BE2C (cell line): ENCODE measurements around the gene RARA.
"Not testable (repeated sequence)": the region's sequence is repeated elsewhere in the genome, so short reads cannot be mapped to it uniquely, and the experiment has no call there.

Experiments used
- DNase-seq: peaks from one replicate; pipeline ENCODE4 v3.0.0-alpha.2; 2020
- H3K27me3 ChIP-seq: fragments of 250-450 bp; sonication (Bioruptor Pico); 2 replicates; pipeline ENCODE4 v1.5.1; 2020; ENCODE audit warnings: mild to moderate bottlenecking
- H3K36me3 ChIP-seq: fragments of 250-450 bp; sonication (Bioruptor Pico); 2 replicates; pipeline ENCODE4 v1.5.1; 2020; ENCODE audit warnings: mild to moderate bottlenecking
- H3K4me1 ChIP-seq: fragments of 250-450 bp; sonication (Bioruptor Pico); 2 replicates; pipeline ENCODE4 v1.5.1; 2020
- H3K4me3 ChIP-seq: 2 replicates; pipeline ENCODE4 v1.5.1; 2011; ENCODE audit warnings: low read depth, low read length
- H3K9me3 ChIP-seq: fragments of 250-450 bp; sonication (Bioruptor Pico); 2 replicates; pipeline ENCODE4 v1.5.1; 2020
- TF ChIP-seq, protein P1 (sequence below): IDR thresholded peaks from 2 replicates; pipeline ENCODE4 v1.5.1; 2012; ENCODE audit warnings: mild to moderate bottlenecking, low read depth, low read length

The RARA gene

DNA sequence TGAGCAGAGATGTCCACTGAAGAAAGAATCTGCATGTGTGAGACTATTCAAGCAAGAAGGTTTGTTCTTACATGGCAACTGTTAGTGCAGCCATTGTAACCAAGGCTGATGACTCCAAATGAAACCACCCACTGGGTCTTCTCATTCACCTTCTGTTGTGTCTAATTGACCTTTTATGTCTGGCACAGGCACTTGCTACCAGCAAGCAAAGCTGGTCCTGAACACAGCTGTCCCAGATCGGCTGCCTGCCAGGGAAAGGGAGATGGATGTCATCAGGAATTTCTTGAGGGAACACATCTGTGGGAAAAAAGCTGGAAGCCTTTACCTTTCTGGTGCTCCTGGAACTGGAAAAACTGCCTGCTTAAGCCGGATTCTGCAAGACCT lies 17.7 kb upstream of the RARA start:
- TF ChIP-seq, protein P1, sequence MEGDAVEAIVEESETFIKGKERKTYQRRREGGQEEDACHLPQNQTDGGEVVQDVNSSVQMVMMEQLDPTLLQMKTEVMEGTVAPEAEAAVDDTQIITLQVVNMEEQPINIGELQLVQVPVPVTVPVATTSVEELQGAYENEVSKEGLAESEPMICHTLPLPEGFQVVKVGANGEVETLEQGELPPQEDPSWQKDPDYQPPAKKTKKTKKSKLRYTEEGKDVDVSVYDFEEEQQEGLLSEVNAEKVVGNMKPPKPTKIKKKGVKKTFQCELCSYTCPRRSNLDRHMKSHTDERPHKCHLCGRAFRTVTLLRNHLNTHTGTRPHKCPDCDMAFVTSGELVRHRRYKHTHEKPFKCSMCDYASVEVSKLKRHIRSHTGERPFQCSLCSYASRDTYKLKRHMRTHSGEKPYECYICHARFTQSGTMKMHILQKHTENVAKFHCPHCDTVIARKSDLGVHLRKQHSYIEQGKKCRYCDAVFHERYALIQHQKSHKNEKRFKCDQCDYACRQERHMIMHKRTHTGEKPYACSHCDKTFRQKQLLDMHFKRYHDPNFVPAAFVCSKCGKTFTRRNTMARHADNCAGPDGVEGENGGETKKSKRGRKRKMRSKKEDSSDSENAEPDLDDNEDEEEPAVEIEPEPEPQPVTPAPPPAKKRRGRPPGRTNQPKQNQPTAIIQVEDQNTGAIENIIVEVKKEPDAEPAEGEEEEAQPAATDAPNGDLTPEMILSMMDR: no peak
- no peaks in the 10 kb centered on the region for H3K4me1 ChIP-seq

DNA sequence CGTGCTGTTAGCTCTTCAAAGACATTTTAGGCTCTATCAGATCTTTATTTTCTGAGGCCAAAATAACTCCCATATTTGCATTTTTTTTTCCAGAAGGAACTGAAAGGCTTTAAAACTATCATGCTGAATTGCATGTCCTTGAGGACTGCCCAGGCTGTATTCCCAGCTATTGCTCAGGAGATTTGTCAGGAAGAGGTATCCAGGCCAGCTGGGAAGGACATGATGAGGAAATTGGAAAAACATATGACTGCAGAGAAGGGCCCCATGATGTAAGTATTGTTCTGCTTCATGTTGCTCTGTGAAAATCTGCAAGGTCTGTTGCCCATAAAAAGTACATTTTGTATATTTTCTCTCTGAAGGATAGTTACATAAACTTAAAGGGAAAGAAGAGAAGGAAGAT lies 15.6 kb upstream of the RARA start:
- Histone ChIP-seq H3K4me1 (no peaks in the 10 kb centered on the region), H3K9me3 (no peaks in the 10 kb centered on the region), H3K36me3 (peaks cover 70% of the 10 kb centered on the region), H3K4me3 (no peak overlapping the region), H3K27me3 (no peaks in the 10 kb centered on the region)
- TF ChIP-seq, protein P1: no peak
- DNase-seq: no peak

More for the DNA sequence above, 17.7 kb upstream of the RARA start:
- Histone ChIP-seq H3K27me3 (no peaks in the 10 kb centered on the region), H3K4me3 (no peak overlapping the region), H3K9me3 (no peaks in the 10 kb centered on the region), H3K36me3 (peaks cover 55% of the 10 kb centered on the region)
- DNase-seq: no peak

DNA sequence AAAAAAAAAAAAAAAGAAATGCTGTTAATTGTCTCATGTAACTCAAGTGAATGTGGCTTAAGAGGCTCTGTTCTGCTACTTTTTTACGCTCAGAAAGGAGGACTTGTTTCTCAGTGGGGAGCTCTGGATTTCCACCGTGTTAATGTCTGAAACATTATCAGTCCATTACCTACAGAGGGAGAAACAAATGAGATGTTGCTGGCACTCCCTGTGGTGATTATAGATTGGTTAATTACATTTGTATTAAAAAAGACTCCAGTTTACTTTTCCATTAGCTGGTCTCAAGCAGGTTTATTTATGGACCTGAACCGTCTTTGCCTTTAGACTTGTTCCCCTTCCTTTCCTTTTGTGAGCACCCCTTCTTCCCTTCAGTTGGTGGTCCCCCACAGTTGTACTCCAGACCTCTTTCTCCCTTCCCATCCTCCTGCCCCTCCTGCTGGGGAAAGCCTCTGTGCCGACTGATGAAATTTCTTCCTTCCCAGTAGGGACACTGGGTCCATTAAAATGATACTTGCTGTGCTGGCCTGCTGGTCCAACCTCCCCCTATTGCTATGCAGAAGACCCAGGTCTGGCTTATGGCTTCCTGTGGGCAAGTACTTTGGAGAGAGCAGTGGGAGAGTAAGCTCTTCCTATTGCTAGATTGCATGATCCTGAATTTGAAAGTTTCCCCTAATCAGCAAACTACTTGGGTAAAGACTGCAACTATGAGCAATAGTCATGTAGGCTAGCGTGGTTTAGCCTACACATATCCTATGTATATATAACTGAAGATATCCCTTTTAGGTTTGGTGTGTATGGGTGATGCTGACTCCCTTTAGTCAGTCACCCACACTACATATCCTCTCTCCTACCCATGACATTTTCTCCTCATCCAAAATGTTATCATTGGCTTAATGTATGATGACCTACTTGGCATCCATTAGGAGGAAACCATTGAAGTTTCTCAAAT lies 13.2 kb upstream of the RARA start:
- Histone ChIP-seq H3K4me3 (no peak overlapping the region), H3K4me1 (no peaks in the 10 kb centered on the region), H3K27me3 (no peaks in the 10 kb centered on the region), H3K36me3 (peaks cover 76% of the 10 kb centered on the region), H3K9me3 (no peaks in the 10 kb centered on the region)
- TF ChIP-seq, protein P1: no peak
- no peak for DNase-seq

DNA sequence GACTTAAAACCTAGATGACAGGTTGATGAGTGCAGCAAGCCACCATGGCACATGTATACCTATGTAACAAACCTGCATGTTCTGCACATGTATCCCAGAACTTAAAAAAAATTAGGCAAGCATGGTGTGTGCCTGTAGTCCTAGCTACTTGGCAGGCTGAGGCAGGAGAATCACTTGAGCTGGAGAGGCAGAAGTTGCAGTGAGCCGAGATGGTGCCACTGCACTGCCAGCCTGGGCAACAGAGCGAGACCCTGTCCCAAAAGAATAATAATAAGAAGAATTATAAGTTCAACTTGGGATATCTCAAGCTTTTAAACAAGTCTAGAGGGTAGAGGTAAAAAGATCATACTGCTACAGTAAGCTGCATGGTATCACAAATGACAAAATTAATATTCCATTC lies 11.5 kb upstream of the RARA start:
- Histone ChIP-seq H3K4me3 (no peak overlapping the region), H3K27me3 (no peaks in the 10 kb centered on the region), H3K9me3 (no peaks in the 10 kb centered on the region), H3K36me3 (peaks cover 75% of the 10 kb centered on the region), H3K4me1 (no peaks in the 10 kb centered on the region; the same call in 1 of the 2 replicates)
- TF ChIP-seq, protein P1: no peak
- no peak for DNase-seq

DNA sequence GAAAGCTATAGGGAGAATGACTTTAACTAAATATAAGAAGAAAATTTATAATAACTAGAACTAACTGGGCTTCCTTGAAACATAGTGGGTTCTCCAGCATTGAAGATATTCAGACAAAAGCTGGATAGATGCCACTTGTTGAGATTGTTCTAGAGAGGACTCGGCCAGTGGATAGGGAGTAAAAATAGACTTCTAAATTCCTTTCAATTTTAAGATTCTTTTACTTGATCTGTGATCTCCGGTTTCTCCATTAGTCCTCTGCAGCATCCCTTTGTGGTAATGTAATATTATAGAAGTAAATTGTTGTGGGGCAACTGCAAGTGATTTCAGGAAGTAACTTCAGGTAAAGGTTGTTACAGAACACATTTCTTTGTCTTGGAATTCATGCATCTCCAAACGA lies 10.3 kb upstream of the RARA start:
- H3K4me1 ChIP-seq: peaks cover 11% of the 10 kb centered on the region
- H3K9me3 ChIP-seq: no peaks in the 10 kb centered on the region
- DNase-seq: no peak
- TF ChIP-seq, protein P1: no peak
- H3K27me3 ChIP-seq: no peaks in the 10 kb centered on the region
- H3K4me3 ChIP-seq: no peak overlapping the region
- H3K36me3 ChIP-seq: peaks cover 69% of the 10 kb centered on the region

DNA sequence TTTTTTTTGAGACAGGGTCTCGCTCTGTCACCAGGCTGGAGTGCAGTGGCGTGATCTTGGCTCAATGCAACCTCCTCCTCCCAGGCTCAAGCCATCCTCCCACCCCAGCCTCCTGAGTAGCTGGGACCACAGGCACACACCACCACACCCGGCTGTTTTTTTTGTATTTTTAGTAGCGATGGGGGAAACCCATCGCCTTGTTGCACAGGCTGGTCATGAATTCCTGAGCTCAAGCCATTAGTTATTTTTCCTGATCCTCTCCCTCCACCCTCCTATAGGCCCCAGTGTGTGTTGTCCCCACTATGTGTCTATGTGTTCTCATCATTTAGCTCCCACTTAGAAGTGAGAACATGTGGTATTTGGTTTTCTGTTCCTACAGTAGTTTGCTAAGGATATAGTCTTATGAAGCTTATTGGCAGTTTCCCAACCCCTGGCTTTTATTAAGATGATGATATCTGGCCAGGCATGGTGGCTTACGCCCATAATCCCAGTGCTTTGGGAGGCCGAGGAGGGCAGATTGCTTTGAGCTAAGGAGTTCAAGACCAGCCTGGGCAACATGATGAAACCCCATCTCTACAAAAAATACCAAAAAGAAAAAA lies 9.7 kb upstream of the RARA start:
- H3K9me3 ChIP-seq, H3K4me3 ChIP-seq, DNase-seq, H3K27me3 ChIP-seq: not testable (repeated sequence)
- Histone ChIP-seq H3K36me3 (peaks cover 63% of the 10 kb centered on the region), H3K4me1 (peaks cover 16% of the 10 kb centered on the region)
